H1 (cell line): ENCODE data around the gene PACSIN2. TPM values are rescaled to one million over a fixed set of nuclear protein-coding genes. Genes with fewer than 3 reads are reported as not detected.

Experiments
- CTCF ChIA-PET: fragments of 300-600 bp; sonication (Branson Sonifier 250); formaldehyde crosslinking; loops from one replicate; lab custom pipeline; 2021; ENCODE audit not compliant: partially characterized antibody; lab: Charles Lee
- POLR2A ChIA-PET: fragments of 300-600 bp; sonication (Branson Sonifier 250); formaldehyde crosslinking; loops from one replicate; lab custom pipeline; 2021; ENCODE audit warnings: inconsistent platforms; ENCODE audit not compliant: partially characterized antibody; lab: Charles Lee
- DNase-seq, 2 experiments: peaks; one replicate each; pipeline versions ENCODE4 v3.0.0 to v3.0.0-alpha.2; 2010 to 2022; ENCODE audit warnings: low spot score in 2 of 2, low read depth in 1 of 2, mixed read lengths in 1 of 2
- FAIRE-seq: peaks from 2 replicates; lab custom pipeline; 2011; peaks lifted over from hg19 to GRCh38; lab: Jason Lieb, UNC
- H2AFZ ChIP-seq: 2 replicates; pipeline ENCODE4 v1.8.1; 2012; ENCODE audit warnings: low read length, inconsistent platforms
- H2AK5ac ChIP-seq: 2 replicates; pipeline ENCODE4 v1.6.1; 2013; ENCODE audit warnings: low read depth, low read length
- H2BK120ac ChIP-seq: replicated peaks from 2 replicates; pipeline ENCODE3; 2013; ENCODE audit warnings: low read depth, low read length, inconsistent platforms
- H2BK12ac ChIP-seq: 2 replicates; pipeline ENCODE4 v1.6.1; 2013; ENCODE audit warnings: low read depth, low read length
- H2BK15ac ChIP-seq: 2 replicates; pipeline ENCODE4 v1.6.1; 2013; ENCODE audit warnings: low read length
- H2BK20ac ChIP-seq: 2 replicates; pipeline ENCODE4 v1.6.1; 2013; ENCODE audit warnings: low read length
- H2BK5ac ChIP-seq: 2 replicates; pipeline ENCODE4 v1.6.1; 2013; ENCODE audit warnings: low read depth, low read length
- H3K14ac ChIP-seq: 2 replicates; pipeline ENCODE4 v1.6.1; 2013; ENCODE audit warnings: inconsistent platforms; ENCODE audit not compliant: insufficient read length
- H3K18ac ChIP-seq: 2 replicates; pipeline ENCODE4 v1.6.1; 2013; ENCODE audit warnings: low read length; ENCODE audit errors: extremely low read depth
- H3K23ac ChIP-seq: 2 replicates; pipeline ENCODE4 v1.6.1; 2013; ENCODE audit warnings: inconsistent platforms; ENCODE audit not compliant: insufficient read length
- H3K23me2 ChIP-seq: 2 replicates; pipeline ENCODE4 v1.6.1; 2013; ENCODE audit warnings: low read depth, low read length
- H3K27ac ChIP-seq: 2 replicates; pipeline ENCODE4 v1.6.1; 2011; ENCODE audit warnings: low read depth, low read length, inconsistent platforms
- H3K27me3 ChIP-seq, 4 experiments: replicated peaks in 1 of 4; 1 replicate in 1 of 4; 2 replicates in 3 of 4; pipeline versions ENCODE4 v1.6.1 to v1.8.1; 2011 to 2013; ENCODE audit warnings: low read length in 3 of 4, mild to moderate bottlenecking in 3 of 4, inconsistent platforms in 2 of 4, mixed read lengths in 2 of 4, moderate library complexity in 1 of 4; ENCODE audit not compliant: control insufficient read depth in 3 of 4, insufficient read depth in 3 of 4; ENCODE audit errors: extremely low read depth in 1 of 4
- H3K36me3 ChIP-seq, 4 experiments: 2 replicates each; pipeline versions ENCODE4 v1.6.1 to v1.8.1; 2011 to 2013; ENCODE audit warnings: mild to moderate bottlenecking in 4 of 4, low read length in 3 of 4, moderate library complexity in 2 of 4, control low read depth in 1 of 4, inconsistent platforms in 1 of 4; ENCODE audit not compliant: insufficient read depth in 4 of 4, control insufficient read depth in 2 of 4
- H3K4ac ChIP-seq: replicated peaks from 2 replicates; pipeline ENCODE3; 2013; ENCODE audit warnings: low read length, low read depth, mixed read lengths, inconsistent platforms; ENCODE audit not compliant: insufficient read length
- H3K4me1 ChIP-seq, 4 experiments: replicated peaks in 1 of 4; 1 replicate in 1 of 4; 2 replicates in 3 of 4; pipeline versions ENCODE4 v1.6.1 to v1.8.1; 2011 to 2013; ENCODE audit warnings: low read length in 3 of 4, inconsistent platforms in 2 of 4, mixed read lengths in 1 of 4; ENCODE audit not compliant: insufficient read depth in 4 of 4, control insufficient read depth in 3 of 4
- H3K4me2 ChIP-seq, 2 experiments: 2 replicates each; pipeline versions ENCODE4 v1.6.1 to v1.8.1; 2011 to 2013; ENCODE audit warnings: low read depth in 2 of 2, low read length in 2 of 2, control low read depth in 1 of 2, inconsistent platforms in 1 of 2, mild to moderate bottlenecking in 1 of 2; ENCODE audit not compliant: insufficient read depth in 1 of 2
- H3K4me3 ChIP-seq, 4 experiments: fragments of 200-600, 300-600 bp in 1 of 4; sonication (generic), shearing (Covaris generic), sonication (Bioruptor Twin) in 1 of 4; 2 replicates each; pipeline versions ENCODE4 v1.5.1 to v1.8.1; 2011 to 2016; ENCODE audit warnings: low read length in 4 of 4, low read depth in 3 of 4, control low read depth in 2 of 4, inconsistent platforms in 2 of 4, mild to moderate bottlenecking in 2 of 4, mixed read lengths in 1 of 4, moderate library complexity in 1 of 4; ENCODE audit not compliant: insufficient read depth in 2 of 4; ENCODE audit errors: extremely low read depth in 1 of 4
- H3K56ac ChIP-seq: replicated peaks from 2 replicates; pipeline ENCODE3; 2013; ENCODE audit warnings: low read depth, mild to moderate bottlenecking, mixed read lengths, low read length, inconsistent platforms; ENCODE audit not compliant: insufficient read length
- H3K79me1 ChIP-seq: 2 replicates; pipeline ENCODE4 v1.6.1; 2013; ENCODE audit warnings: low read depth, low read length, control low read depth
- H3K79me2 ChIP-seq, 2 experiments: 2 replicates each; pipeline versions ENCODE4 v1.6.1 to v1.8.1; 2012 to 2013; ENCODE audit warnings: low read length in 2 of 2, mild to moderate bottlenecking in 2 of 2, inconsistent platforms in 1 of 2; ENCODE audit not compliant: insufficient read depth in 2 of 2, control insufficient read depth in 1 of 2
- H3K9ac ChIP-seq, 4 experiments: replicated peaks in 1 of 4; 1 replicate in 1 of 4; 2 replicates in 3 of 4; pipeline versions ENCODE4 v1.6.1 to v1.8.1; 2011 to 2013; ENCODE audit warnings: low read depth in 3 of 4, low read length in 3 of 4, control low read depth in 2 of 4, mild to moderate bottlenecking in 2 of 4, moderate library complexity in 2 of 4, inconsistent platforms in 1 of 4; ENCODE audit errors: extremely low read depth in 1 of 4
- H3K9me3 ChIP-seq, 2 experiments: 2 replicates each; pipeline versions ENCODE4 v1.6.1 to v1.8.1; 2012 to 2013; ENCODE audit warnings: mild to moderate bottlenecking in 2 of 2, moderate library complexity in 2 of 2, control low read depth in 1 of 2, inconsistent platforms in 1 of 2, low read depth in 1 of 2, low read length in 1 of 2, mixed read lengths in 1 of 2; ENCODE audit not compliant: insufficient read depth in 2 of 2
- H4K20me1 ChIP-seq, 2 experiments: replicated peaks in 1 of 2; 2 replicates each; pipeline versions ENCODE3 to v1.8.1; 2011 to 2013; ENCODE audit warnings: inconsistent platforms in 2 of 2, low read length in 2 of 2, mild to moderate bottlenecking in 1 of 2; ENCODE audit not compliant: insufficient read depth in 2 of 2, control insufficient read depth in 1 of 2
- H4K5ac ChIP-seq: 2 replicates; pipeline ENCODE4 v1.6.1; 2013; ENCODE audit warnings: low read length, low read depth, mixed read lengths, inconsistent platforms; ENCODE audit not compliant: insufficient read length
- H4K8ac ChIP-seq: 2 replicates; pipeline ENCODE4 v1.8.0; 2013; ENCODE audit warnings: mild to moderate bottlenecking, moderate library complexity, low read length, inconsistent platforms; ENCODE audit not compliant: insufficient read depth; ENCODE audit errors: extremely low read depth
- H4K91ac ChIP-seq: replicated peaks from 2 replicates; pipeline ENCODE3; 2013; ENCODE audit warnings: low read length, mixed read lengths, inconsistent platforms; ENCODE audit not compliant: insufficient read length
- BRCA1 ChIP-seq: IDR thresholded peaks from 2 replicates; pipeline ENCODE4 v1.6.1; 2012; ENCODE audit warnings: low read depth, low read length, improper control_type of control experiment
- CHD2 ChIP-seq: IDR thresholded peaks from 2 replicates; pipeline ENCODE4 v1.6.1; 2012; ENCODE audit warnings: low read length, improper control_type of control experiment
- EGR1 ChIP-seq: IDR thresholded peaks from 2 replicates; pipeline ENCODE4 v1.6.1; 2011; ENCODE audit warnings: low read depth, low read length, borderline replicate concordance
- KDM5A ChIP-seq: fragments of 200-600 bp; IDR thresholded peaks from 2 replicates; pipeline ENCODE4 v1.7.1; 2012; ENCODE audit warnings: mild to moderate bottlenecking, low read length, inconsistent platforms, mixed read lengths
- WGBS, 2 experiments: shearing (Covaris generic) in 1 of 2; methylation state at CpG; one replicate each; pipeline versions ENCODE4 v1.1.6 to v1.1.7; 2013 to 2015; ENCODE audit warnings: low lambda C conversion rate in 2 of 2, mixed read lengths in 2 of 2, inconsistent platforms in 1 of 2, low coverage in 1 of 2, missing lambda C conversion rate in 1 of 2; ENCODE audit not compliant: insufficient replicate concordance in 2 of 2, insufficient coverage in 1 of 2, insufficient read length in 1 of 2; ENCODE audit errors: extremely low coverage in 1 of 2, missing lambda C conversion rate in 1 of 2; 5-methylcytosine and 5-hydroxymethylcytosine counted together
- polyA plus RNA-seq, 7 experiments: library from polyadenylated mRNA; depleted of rRNA in 3 of 7; stranded (reverse) in 5 of 7; unstranded in 2 of 7; fragments of >200 nt in 5 of 7; fragments of 200-250 nt in 2 of 7; gene quantifications; 1 replicate in 5 of 7; 2 replicates in 1 of 7; 4 replicates in 1 of 7; pipeline versions ENCODE4 v1.2.1 to v1.2.3, GENCODE V29; 2011 to 2013; ENCODE audit warnings: missing spikeins in 2 of 7, mixed read lengths in 2 of 7
- total RNA-seq: library from RNA; stranded (reverse); fragmentation: NEBNext Ultra II Directional; extraction: Animal tissue kit (Norgen Biotek cat#: 25700); gene quantifications from 2 replicates; pipeline ENCODE4 v1.2.1, GENCODE V29; 2021
- TF ChIP-seq, protein P1 (sequence below): IDR thresholded peaks from 2 replicates; pipeline ENCODE4 v1.6.1; 2012; ENCODE audit warnings: inconsistent platforms
- TF ChIP-seq, protein P2 (sequence below), 3 experiments: IDR thresholded peaks; 1 replicate in 2 of 3; 2 replicates in 1 of 3; pipeline versions ENCODE4 v1.5.1 to v1.6.1; 2011; ENCODE audit warnings: low read length in 3 of 3, mild to moderate bottlenecking in 3 of 3, inconsistent platforms in 2 of 3, low read depth in 1 of 3, moderate library complexity in 1 of 3; ENCODE audit not compliant: insufficient read depth in 1 of 3; ENCODE audit errors: control extremely low read depth in 1 of 3
- TF ChIP-seq, protein P3 (sequence below): IDR thresholded peaks from 2 replicates; pipeline ENCODE4 v1.6.1; 2012; ENCODE audit warnings: low read length, inconsistent platforms

The PACSIN2 gene
- total and polyA plus RNA-seq, 2 of the 8 experiments (the other 6 are each of a cell fraction or from before 2014, with no cell fraction given), result 44.8 to 64.2 TPM

DNA sequence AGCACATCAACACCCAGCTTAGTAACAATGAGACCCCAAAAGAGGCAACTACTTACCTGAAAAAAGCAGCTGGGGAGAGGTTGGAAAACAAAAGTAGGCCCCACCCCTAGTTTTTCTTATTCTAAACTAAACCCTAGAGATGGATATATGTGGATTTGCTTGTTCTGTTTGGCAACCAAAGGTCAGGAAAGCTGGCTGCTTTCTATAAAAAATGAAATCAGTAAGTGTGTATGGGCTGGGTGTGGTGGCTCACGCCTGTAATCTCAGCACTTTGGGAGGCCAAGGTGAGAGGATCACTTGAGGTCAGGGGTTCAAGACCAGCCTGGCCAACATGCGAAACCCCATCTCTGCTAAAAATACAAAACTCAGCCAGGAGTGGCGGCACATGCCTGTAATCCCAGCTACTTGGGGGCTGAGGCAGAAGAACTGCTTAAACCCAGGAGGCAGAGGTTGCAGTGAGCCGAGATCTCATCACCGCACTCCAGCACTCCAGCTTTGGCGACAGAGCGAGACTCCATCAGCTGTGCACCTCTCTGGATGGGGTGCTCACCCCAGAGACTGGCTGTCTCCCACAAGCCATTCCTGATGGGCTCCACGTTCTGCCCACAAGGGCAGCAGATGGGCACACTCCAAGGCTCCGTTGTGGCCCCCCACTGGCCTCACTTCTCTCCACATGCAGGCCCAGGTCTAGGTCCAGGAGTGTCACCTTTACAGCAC is 30.0 kb downstream of the PACSIN2 start:
- Histone ChIP-seq H3K23ac (no peak overlapping the region), H4K91ac (no peak overlapping the region), H2BK12ac (no peak overlapping the region), H3K36me3 (no peaks in the 10 kb centered on the region), H2BK15ac (no peak overlapping the region), H3K4me2 (peak overlapping the region in 1 of 2 experiments; percentile 27; a peak in 3 of 4 replicates), H2BK20ac (no peak overlapping the region), H3K4ac (no peak overlapping the region), H3K79me1 (peaks cover 2% of the 10 kb centered on the region), H4K5ac (no peak overlapping the region), H3K18ac (no peak overlapping the region), H3K79me2 (peaks cover 8 to 57% of the 10 kb centered on the region in 2 experiments), H3K4me3 (no peak overlapping the region), H3K23me2 (no peaks in the 10 kb centered on the region), H2AK5ac (no peak overlapping the region), H4K20me1 (peaks cover 0 to 11% of the 10 kb centered on the region in 2 experiments), H4K8ac (peak overlapping the region; percentile 69; the same call in 1 of the 2 replicates), H3K4me1 (peaks cover 0 to 19% (median 5%) of the 10 kb centered on the region in 4 experiments; a peak in 5 of 7 replicates), H3K27me3 (no peaks in the 10 kb centered on the region), H2BK5ac (0 out of 2 replicates have a peak overlapping the region, but pooled peaks have one; percentile 1), H3K27ac (no peak overlapping the region), H2BK120ac (no peak overlapping the region), H2AFZ (no peak overlapping the region), H3K9ac (no peak overlapping the region), H3K56ac (no peak overlapping the region), H3K14ac (no peak overlapping the region), H3K9me3 (no peaks in the 10 kb centered on the region)
- 83% methylated on average over 9 of the region's 9 CpGs; no CpG with 5 or more reads in 1 of the 2 experiments for WGBS, 2 experiments
- CTCF ChIA-PET, result interaction anchor here (1.3 kb wide), 1 partner anchor 21 kb away, joined by 3 read pairs; no protein-coding TSS in a partner anchor
- FAIRE-seq, result no peak
- POLR2A ChIA-PET, result interaction anchor here (1.0 to 2.9 kb wide), 3 partner anchors 17 to 68 kb away, joined by 3 to 13 read pairs (median 3); partner anchors contain the start of gene PACSIN2
- no peak for DNase-seq
- no peak for TF ChIP-seq KDM5A
- TF ChIP-seq, protein P1, sequence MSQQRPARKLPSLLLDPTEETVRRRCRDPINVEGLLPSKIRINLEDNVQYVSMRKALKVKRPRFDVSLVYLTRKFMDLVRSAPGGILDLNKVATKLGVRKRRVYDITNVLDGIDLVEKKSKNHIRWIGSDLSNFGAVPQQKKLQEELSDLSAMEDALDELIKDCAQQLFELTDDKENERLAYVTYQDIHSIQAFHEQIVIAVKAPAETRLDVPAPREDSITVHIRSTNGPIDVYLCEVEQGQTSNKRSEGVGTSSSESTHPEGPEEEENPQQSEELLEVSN, result no peak
- TF ChIP-seq, protein P2, sequence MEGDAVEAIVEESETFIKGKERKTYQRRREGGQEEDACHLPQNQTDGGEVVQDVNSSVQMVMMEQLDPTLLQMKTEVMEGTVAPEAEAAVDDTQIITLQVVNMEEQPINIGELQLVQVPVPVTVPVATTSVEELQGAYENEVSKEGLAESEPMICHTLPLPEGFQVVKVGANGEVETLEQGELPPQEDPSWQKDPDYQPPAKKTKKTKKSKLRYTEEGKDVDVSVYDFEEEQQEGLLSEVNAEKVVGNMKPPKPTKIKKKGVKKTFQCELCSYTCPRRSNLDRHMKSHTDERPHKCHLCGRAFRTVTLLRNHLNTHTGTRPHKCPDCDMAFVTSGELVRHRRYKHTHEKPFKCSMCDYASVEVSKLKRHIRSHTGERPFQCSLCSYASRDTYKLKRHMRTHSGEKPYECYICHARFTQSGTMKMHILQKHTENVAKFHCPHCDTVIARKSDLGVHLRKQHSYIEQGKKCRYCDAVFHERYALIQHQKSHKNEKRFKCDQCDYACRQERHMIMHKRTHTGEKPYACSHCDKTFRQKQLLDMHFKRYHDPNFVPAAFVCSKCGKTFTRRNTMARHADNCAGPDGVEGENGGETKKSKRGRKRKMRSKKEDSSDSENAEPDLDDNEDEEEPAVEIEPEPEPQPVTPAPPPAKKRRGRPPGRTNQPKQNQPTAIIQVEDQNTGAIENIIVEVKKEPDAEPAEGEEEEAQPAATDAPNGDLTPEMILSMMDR (IDR thresholded peaks at IDR 0.05; ENCODE audit: control extremely low read depth in 1 of 3, insufficient read depth in 1 of 3, low read depth in 1 of 3, low read length in 3 of 3), result no peak
- TF ChIP-seq, protein P3, sequence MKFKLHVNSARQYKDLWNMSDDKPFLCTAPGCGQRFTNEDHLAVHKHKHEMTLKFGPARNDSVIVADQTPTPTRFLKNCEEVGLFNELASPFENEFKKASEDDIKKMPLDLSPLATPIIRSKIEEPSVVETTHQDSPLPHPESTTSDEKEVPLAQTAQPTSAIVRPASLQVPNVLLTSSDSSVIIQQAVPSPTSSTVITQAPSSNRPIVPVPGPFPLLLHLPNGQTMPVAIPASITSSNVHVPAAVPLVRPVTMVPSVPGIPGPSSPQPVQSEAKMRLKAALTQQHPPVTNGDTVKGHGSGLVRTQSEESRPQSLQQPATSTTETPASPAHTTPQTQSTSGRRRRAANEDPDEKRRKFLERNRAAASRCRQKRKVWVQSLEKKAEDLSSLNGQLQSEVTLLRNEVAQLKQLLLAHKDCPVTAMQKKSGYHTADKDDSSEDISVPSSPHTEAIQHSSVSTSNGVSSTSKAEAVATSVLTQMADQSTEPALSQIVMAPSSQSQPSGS, result no peak
- TF ChIP-seq EGR1, result no peak
- TF ChIP-seq CHD2, result no peak
- TF ChIP-seq BRCA1, result no peak
